ENCODE results near the gene AURKB.
"Not testable (repeated sequence)": the region's sequence is repeated elsewhere in the genome, so short reads cannot be mapped to it uniquely, and the experiment has no call there.

The AURKB gene

GRCh38 chr17:8224891-8225812 is 14.8 kb upstream of the AURKB start:
- DNase-seq (ENCODE audit: low spot score): no peak

GRCh38 chr17:8223356-8224126 is 13.2 kb upstream of the AURKB start:
- DNase-seq (ENCODE audit: low spot score): peak; percentile 79

GRCh38 chr17:8222630-8223355 is 12.4 kb upstream of the AURKB start:
- peak; percentile 97 for DNase-seq (ENCODE audit: low spot score)

GRCh38 chr17:8222380-8222629 is 11.9 kb upstream of the AURKB start:
- DNase-seq (ENCODE audit: low spot score): no peak

- DNase-seq (ENCODE audit: low spot score): peak; percentile 90
Measured at GRCh38 chr17:8221663-8222379, 11.4 kb upstream of the AURKB start.

- peak; percentile 93 for DNase-seq (ENCODE audit: low spot score)
Measured at GRCh38 chr17:8220783-8221662, 10.6 kb upstream of the AURKB start.

GRCh38 chr17:8214000-8214399 is 3.6 kb upstream of the AURKB start:
- DNase-seq (ENCODE audit: low spot score): not testable (repeated sequence)

- DNase-seq (ENCODE audit: low spot score): peak; percentile 32
Measured at GRCh38 chr17:8212312-8213180, 2.2 kb upstream of the AURKB start.

GRCh38 chr17:8210761-8211458 is 535 bp upstream of the AURKB start:
- no peak for DNase-seq (ENCODE audit: low spot score)

GRCh38 chr17:8206536-8206935 is 3.8 kb downstream of the AURKB start:
- DNase-seq (ENCODE audit: low spot score): no peak

GRCh38 chr17:8204761-8205555 is 5.4 kb downstream of the AURKB start:
- no peak for DNase-seq (ENCODE audit: low spot score)

- DNase-seq (ENCODE audit: low spot score): peak; percentile 85
Measured at GRCh38 chr17:8192070-8192815, 18.1 kb downstream of the AURKB start.

- no peak for DNase-seq (ENCODE audit: low spot score)
Measured at GRCh38 chr17:8190506-8190905, 19.9 kb downstream of the AURKB start.

GRCh38 chr17:8189711-8190477 is 20.5 kb downstream of the AURKB start, which contains the start of gene BORCS6:
Gene BORCS6 (minus strand): TSS chr17:8190180. CDS start chr17:8190140, 40 bp downstream.
- DNase-seq (ENCODE audit: low spot score): peak; percentile 99

GRCh38 chr17:8189041-8189710 is 21.2 kb downstream of the AURKB start:
- DNase-seq (ENCODE audit: low spot score): peak; percentile 30

GRCh38 chr17:8188263-8188839 is 22.0 kb downstream of the AURKB start:
- DNase-seq (ENCODE audit: low spot score): no peak
